T follicular helper cell (primary cell): ENCODE results near the gene ANGEL1.

Experiments used
- DNase-seq: peaks from one replicate; pipeline ENCODE4 v3.0.0-alpha.2; 2020; ENCODE audit warnings: low read depth

Gene ANGEL1

DNA sequence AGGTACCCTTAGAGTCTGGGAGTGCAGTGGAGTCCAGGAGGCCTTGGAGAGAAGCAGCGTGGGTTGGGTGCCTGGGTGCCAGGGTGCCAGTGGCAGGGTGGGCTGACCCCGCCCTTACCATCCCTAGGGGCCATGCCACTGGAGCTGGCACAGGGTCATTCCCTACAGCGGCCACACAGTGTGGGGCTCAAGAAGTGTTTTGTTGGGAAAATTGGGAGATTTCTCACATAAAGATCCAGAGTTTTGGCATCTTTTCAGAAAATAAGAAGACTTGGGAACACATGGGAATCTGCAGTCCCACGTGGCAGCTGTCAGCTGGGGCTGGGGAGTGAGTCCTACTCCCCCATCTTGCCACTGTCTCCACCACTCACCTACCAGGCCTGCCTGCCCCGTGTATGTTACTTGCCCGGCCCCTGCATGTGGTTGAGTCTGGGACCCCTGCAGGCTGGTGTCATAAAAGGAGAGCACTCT, 47.2 kb downstream of the ANGEL1 start:
- DNase-seq: no peak

DNA sequence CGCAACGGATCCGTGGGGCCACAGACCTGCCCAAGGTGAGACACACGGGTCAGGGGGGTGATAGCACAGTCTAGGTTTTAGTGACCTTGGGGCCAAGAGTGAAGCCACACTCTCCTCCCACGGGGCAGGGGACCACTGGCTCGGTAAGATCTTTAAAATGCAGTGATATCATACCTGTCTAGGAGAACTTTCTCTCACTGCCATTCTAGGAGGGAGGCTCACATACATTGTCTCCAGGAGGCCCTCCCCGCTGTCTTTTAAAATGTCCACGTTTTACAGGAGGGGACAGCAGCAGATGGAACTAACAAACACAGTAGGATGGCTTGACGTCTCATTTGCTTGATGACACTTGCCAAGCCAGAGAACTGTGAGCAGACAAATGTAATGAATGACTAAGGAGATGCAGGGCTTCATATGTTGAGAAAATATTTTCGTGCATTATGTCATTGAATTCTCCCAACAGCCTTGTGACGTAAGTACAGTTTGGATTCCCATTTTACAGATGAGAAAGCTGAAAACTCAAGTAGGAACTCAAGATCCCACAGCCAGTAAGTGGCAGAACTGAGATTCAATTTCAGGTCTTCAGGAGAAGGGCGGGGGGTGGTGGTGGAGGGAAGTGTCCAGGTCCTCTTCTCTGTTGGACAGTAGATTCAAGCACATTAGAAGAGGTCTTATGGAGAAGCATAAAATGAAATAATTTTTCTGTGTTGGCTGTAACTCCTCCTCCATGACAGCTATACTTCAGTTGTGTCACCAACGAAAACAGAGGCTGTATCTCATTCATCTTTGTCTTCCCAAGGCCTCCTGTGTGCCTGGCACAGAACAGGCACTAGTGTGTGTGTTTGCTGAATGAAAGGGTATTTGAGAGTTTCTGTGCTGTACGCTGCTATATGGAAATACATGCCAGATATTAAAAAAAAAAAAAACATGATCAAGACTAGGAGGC, 49.3 kb downstream of the ANGEL1 start:
- no peak for DNase-seq

DNA sequence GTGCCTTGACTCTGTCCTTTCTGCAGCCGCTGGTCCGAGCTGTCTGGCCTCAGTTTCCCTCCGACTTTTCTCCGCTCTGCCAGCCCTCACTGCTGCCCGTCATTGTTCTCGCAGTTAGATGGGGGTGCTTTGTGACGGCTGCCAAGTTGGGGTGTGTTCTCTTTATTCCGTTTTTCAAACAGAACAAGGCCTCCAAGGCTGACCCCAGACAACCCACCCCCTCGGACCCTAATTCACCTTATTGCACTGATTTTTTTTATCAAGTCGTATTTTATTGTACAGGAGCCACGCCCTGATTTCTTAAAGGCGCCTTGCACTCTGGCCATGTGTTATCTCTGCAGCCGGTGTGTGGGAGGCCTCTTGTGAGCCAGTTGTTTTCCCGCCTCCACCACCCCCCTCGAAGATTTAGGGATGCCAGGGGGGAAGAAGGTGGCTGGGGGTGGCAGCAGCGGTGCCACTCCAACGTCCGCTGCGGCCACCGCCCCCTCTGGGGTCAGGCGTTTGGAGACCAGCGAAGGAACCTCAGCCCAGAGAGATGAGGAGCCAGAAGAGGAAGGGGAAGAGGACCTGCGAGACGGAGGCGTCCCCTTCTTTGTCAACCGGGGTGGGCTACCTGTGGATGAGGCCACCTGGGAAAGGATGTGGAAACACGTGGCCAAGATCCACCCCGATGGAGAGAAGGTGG, 50.1 kb downstream of the ANGEL1 start:
- no peak for DNase-seq

DNA sequence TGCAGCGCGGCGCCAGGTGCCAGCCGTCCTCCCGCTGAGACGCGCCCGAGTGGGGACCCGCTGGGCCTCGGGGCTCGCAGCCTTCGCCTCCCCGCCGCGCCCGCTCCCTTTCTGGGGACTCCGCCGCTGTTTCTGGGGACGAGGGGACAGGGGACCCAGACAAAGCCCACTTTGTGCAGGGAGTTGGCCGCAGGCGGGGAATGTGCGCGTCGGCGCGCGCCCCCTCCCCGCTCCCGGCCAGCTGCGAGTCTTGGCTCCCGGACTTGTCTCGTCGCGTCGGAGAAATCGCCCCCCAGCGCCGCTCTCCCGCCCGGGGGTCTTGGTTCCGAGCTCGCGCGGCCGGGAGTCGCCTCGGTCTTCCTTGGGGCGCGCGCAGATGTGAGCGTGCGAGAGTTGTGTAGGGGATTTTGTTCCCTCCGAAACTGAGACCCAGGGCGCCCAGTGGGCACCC, 50.7 kb downstream of the ANGEL1 start:
- no peak for DNase-seq

DNA sequence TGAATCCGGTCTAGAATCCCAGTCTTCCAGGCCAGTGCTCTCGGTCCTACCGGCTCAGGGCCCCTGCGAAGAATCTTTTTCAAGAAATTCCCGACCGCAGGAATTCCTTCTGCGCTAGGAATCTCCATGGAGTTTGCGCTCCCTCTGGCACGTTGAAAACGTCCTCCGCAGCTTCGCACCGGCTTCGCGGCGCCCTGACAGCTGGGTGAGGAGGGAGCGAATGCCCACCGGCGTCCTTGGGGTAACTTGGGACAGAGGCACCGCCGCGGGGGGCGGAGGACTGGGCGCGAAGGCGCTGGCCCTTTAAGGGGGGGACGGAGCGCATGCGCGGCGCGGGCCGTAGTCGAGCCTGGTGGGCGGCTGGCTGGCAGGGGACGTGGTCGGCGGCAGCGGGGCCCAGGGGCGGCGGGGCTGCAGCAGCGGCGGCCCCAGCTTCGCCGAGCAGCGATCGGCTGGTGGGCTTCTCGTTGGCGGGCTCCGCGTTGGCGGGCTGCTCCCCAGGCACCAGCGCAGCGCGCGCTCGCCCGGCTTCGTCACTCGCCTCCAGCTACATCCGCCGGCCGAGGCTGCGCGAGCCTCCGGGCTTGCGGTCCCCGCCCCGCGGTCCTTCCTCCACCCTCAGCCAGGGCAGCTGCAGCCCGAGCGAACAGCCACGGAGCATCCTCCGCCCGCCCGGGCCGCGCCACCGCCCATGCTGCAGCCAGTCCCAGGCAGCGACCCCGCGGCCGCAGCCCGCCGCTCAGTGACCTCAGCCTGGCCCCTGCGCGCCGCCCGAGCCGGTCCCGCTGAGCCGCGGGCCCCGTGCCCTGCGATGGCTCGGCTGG, 51.3 kb downstream of the ANGEL1 start, which contains the start of gene VASH1:
TSS of gene VASH1 (plus strand) at position 333 of the 824 bp plus-strand sequence. CDS start 1,354 bp downstream, outside the sequence.
- DNase-seq: no peak

DNA sequence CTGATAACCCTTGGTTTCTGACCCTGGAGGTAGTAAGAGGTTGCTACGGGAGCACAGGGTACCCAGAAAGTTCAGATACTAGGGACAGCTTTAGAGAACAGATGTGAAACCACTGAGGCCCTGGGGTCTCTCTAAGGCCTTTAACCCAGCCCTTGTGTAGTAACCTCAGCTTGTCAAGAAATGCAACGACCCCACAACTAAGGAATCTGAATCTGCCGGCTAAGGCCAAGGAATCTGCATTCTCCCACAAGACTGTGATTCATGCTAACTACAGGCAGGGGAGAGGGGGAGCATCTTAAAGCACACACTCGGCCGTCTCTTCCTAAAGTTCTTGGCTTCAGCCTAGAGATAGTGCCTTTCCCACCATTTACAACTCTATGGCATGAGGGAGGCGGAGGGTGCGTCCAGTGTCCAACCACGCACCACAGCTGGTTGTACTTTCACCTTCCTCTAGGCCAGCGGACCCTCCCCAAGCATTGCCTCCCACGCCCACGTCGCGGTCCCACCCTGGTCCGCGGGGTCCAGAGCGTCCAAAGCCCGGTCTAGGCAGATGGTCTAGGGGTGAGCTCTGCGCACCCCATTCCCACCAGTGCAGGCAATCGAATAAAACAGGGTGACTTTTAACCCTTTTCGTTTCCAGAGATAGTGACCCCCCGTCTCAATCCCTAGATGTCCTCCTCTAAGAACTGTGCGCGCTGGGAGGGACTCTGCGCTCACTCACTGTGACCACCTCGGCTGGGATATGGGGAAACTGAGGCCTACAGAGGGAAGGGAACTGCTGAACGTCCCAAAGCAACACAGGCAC, 52.1 kb downstream of the ANGEL1 start:
- DNase-seq: no peak

DNA sequence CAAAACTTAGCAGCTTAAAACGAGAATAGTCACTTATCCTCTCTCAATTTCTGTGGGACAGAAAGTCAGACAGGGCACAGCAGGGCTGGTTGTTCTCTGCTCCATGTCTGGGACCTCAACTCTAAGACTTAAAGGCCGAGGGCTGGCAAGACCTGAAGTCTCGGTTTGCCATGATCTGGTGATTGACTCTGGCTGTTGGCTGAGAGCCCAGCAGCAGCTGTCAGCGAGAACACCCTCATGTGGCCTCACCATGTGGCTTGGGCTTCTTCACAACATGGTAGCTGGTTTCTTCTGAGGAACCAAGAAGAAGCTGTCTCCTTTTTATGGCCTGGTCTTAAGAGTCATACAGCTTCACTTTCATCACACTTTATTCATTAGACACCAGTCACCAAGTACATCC, 53.1 kb downstream of the ANGEL1 start:
- no peak for DNase-seq

DNA sequence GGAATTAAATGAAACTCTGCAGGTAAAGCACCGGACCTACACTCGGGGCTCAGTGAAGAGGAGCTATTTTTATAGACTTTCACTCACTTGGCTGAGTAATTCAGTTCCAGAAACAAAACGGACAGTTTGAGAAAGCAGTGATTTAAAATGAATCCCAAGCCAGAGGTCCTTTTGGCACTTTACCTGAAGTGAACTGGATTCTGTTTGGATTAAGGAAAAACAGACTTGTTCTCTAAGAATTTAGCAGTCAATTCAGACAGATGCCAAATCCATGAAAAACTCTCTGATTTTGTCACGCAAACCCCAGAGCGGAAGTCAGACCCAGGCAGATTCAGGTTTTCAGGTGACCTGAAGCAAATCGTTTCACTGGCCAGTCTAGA, 56.3 kb downstream of the ANGEL1 start:
- DNase-seq: no peak

DNA sequence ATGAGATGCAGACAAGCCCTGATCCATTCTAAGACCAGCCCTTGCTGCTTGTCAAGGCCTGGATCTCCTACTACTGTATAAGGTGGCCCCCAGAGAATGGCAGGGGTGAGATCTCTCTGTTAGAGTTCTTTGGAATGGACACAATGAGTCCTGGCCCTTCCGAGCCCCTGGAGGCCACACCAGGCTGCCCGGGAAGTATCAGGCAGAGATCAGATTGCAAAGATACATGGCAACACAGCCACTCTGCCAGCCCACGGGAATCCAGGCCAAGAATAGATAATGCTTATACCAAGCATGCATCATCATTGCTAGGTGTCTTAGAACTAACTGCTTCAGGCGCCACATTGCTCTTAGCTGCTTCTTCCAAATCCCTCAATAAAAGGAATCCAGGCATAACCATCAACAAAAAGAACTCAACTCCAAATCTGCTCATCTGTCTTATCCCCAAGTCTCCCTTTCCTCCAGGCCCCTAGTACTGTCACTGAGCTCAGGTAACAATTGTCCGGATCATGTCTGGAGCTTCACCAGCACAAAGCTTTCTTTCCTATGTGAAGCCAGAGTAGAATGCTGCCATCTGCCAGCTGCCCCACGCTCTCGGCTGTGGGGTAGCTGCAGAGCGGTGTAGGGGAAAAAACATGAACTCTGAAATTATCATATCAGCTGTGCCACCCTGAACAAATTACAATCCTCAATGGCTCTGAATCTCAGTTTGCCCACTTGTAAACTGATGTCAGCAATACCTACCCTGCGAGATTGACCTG, 56.9 kb downstream of the ANGEL1 start:
- DNase-seq: no peak

DNA sequence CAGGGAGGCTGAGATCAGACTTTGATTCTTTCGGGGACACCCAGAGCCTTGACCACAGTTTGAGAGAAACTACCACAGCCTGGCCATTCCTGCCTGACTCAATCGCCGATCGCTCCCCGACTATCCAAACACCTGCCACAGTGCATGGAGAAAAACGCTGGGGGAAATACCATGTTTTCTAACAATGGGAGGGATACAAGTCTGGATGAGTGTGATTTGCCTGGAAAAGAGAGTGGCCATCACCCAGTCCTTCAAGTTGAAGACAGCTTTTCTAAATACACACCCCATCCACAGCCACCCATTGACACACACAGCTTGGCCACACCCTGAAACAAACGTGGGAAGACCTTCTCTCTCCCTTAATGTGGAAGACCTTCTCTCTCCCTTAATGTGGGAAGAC, 58.1 kb downstream of the ANGEL1 start:
- DNase-seq: no peak

DNA sequence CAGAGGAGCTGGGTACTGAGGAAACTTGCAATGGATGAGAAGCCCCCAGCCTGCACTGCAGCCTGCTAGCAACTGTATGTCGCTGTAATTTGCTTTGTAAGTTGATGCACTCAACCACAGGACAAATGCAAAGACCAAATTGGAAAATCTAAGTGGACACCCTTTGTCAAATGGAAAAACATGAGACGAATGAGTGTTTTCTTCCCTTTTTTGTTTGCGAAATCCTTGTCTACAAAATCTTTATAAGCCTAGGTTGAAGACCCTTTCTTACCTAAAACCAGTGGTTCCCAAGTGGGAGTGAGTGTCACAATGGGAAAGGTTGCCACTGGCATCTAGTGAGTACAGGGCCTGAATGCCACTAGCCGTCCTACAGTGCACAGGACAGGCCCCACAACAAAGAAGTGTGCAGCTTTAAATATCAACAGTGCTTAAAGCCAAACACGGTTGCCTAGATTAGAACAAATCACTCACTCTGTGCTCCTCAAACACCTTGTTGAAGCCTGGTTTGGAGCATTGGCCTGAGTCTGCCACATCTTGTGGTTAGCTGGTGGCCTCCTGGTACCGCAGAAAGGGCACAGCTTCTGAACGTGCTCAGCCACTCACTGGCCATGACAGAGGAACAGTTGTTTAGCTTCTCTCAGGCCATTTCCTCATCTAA, 59.0 kb downstream of the ANGEL1 start:
- DNase-seq: no peak

DNA sequence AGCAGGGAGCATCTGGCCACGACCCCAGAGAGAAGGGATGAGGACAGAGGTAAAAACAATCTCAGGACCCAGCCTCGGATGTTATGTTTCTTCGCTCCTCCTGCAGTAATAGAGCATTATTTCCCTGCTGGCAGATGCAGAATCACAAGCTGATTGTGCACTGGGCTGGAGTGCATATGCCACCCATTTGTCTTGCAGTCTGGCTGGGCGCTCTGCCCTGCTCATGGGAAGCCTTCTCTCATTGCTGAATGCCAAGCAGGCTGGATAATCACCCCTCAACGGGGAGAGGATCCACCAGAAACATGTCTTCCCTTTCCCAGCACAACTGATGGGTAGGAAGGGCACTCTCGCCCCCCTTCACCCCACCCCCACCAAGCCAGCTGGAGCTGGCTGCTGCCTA, 59.9 kb downstream of the ANGEL1 start:
- no peak for DNase-seq

DNA sequence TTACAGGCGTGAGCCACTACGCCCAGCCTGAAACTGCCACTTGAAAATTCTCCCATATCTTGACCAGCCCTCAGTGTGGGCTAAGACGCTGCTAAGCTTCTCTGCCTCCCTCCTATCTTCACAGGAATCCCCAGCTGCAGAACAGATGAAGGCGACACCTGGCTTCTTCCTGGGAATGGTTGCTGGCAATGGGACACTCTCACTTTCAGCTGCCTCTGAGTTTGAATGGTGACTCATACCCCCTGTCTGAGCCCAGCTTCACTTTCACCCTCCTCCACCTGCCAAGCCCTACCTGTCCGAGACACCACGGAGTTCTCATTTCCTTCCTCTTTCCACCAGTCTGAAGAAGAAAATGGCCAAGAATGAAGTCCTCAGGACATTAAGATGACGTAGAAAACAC, 69.7 kb downstream of the ANGEL1 start:
- no peak for DNase-seq

DNA sequence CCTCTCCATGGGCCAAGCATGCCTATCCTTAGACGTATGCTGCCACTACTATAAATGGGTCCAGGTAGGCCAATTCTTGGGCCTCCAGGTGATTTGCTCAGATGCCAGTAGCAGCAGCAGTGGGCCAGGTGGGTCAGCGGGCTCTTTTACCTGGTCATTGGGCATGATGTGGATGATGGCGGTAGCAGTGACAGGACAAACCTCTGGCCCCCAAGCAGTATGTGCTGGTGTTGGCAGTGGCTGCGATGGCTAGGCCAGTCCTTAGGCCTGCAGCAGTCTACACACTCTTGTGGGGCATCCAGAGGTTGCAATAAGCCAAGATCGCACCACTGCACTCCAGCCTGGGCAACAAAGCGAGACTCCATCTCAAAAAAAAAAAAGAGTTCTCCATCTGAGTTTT, 70.5 kb downstream of the ANGEL1 start:
- DNase-seq: no peak

DNA sequence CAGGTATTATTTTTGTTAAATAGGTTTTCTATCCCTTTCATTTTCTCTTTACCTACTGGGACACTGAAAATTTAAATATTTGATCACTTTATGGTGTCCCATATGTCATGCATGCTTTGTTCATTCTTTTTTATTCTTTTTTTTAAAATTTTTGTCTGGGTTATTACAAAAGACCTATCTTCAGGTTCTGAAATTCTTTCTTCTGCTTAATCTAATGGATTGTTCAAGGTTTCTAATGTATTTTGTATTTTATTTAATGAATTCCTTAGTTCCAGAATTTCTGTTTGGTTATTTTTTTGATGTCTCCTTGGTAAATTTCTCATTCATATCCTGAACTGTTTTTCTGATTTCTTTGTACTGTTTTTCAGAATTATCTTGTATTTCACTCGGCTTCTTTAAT, 71.6 kb downstream of the ANGEL1 start:
- no peak for DNase-seq
